HG03558 (cell line): ENCODE results near the gene TMUB1.

ENCODE experiments used
- ATAC-seq: cut with Tn5 transposase; IDR thresholded peaks from one replicate; pipeline ENCODE4 v1.9.1; 2021; ENCODE audit warnings: moderate number of reproducible peaks; ENCODE audit not compliant: unreplicated experiment; ENCODE audit errors: extremely low read depth

TMUB1 gene

DNA sequence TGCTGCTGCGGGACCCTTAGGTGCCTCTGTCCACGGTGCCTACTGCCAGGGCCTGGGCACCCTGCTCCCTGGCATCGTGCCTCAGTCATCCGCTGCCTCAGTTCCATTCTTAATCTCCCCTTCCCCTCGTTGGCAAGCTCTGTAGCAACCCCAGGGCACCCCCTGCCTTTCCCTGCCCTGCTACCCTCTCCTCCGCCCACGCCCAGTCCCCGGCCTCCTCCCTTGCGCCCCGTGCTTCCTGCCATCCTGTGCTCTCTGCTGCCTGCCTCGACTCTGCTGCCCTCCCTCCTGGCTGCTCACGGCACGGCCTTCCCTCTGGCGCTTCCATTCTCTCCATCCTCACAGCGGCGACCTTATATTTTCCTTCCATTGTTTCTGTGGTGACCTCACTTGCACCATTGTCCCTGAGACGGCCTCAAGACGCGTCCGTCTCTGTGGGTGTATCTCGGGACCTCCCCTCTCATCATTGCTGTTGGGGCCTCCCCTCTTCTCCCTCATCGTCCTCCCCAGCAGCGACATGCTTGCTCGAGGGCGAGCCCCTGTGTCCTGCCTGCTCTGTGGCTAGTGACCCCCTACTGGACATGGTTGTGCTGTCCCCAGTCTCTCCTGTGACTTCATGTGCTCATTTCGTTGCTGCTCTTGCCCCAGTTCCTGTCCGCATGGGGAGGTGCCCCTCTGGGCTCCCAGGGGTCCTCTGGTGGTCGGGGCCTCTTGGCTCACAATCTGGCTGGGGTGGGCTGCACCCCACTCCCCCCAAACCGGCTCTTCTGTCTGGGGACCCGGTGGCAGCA is 38.3 kb upstream of the TMUB1 start:
- no peak for ATAC-seq

GRCh38 chr7:151120896-151121295 is 37.6 kb upstream of the TMUB1 start:
- no peak for ATAC-seq

DNA sequence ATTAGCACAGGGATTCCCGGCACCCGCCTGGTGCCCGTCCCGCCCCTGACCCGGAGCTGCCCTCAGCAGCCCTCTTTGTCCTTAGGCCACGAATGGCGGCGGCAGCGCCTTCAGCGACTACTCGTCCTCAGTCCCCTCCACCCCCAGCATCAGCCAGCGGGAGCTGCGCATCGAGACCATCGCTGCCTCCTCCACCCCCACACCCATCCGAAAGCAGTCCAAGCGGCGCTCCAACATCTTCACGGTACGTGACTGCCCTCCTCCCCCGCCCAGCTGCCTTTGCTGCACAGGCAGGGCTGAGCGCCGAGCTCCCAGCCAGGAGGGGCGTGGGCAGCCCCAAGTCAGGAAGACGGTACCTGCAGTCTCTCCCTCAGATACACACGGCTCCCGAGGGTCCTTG is 36.6 kb upstream of the TMUB1 start:
- no peak for ATAC-seq

DNA sequence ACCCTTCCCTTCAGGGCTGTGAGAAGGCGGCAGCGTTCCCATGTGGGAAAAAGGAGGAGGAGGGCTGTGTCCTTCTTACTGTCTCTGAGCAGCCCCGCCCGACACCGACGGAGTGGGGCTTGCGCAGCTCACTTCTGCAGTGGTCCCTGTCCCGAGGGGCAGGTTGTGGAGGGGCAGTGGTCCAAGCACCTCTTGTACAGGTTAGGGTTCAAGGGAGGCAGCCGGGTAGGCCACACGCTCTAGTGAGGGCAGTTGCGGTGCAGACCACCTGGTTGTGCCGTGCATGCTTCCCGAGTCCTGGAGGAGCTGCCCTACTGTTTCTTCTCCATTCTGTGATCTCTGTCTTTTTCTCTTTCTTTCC is 35.7 kb upstream of the TMUB1 start:
- no peak for ATAC-seq

DNA sequence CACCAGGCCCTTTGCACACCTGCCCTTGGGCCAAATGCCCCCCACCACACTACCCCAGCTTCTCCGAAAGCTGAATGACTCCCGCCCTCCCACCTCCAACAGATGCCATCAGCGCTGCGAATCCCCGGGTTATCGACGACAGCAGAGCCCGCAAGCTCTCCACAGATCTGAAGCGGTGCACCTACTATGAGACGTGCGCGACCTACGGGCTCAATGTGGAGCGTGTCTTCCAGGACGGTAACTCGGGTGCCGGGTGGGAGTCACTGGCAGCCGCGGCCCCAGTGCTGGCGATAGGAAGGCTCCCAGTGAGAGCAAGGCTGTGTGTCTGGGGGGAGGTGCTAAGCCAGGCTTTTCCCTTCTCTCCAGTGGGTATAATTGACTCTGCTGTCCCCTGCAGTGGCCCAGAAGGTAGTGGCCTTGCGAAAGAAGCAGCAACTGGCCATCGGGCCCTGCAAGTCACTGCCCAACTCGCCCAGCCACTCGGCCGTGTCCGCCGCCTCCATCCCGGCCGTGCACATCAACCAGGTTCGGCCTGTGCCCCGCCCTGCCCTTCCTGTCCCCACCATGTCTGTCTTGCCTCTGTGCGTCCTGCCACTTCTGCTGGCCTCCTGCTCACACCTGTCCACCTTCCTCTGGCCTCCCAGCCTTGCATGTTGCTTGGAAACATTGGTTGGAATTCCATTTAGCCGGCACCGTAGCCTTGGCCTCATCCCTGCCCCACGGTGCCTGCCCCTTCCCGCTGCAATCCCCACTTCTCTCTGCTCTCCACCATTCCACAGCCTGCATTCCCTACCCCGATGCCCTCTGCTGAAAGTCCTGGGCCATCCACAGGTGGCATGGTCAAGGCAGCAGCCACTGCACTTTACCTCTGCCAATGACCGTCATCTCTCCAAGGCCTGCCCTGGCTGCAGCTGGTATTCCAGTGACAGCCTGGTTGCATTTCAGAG is 35.1 kb upstream of the TMUB1 start:
- ATAC-seq: no peak

DNA sequence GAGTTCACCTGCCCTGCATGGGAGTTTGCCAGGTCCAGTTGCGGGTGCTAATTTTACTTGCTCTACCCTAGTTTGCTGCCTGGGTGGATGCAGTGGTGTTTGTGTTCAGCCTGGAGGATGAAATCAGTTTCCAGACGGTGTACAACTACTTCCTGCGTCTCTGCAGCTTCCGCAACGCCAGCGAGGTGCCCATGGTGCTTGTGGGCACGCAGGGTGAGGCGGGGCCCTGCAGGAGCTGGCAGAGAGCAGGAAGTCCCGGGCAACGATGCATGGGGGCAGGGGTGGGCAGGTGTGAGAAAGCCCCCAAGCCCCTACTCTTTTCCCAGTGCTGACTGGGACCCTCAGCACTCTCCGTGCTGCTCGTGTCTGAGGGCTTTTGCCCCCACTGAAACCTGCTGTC is 34.3 kb upstream of the TMUB1 start:
- no peak for ATAC-seq

DNA sequence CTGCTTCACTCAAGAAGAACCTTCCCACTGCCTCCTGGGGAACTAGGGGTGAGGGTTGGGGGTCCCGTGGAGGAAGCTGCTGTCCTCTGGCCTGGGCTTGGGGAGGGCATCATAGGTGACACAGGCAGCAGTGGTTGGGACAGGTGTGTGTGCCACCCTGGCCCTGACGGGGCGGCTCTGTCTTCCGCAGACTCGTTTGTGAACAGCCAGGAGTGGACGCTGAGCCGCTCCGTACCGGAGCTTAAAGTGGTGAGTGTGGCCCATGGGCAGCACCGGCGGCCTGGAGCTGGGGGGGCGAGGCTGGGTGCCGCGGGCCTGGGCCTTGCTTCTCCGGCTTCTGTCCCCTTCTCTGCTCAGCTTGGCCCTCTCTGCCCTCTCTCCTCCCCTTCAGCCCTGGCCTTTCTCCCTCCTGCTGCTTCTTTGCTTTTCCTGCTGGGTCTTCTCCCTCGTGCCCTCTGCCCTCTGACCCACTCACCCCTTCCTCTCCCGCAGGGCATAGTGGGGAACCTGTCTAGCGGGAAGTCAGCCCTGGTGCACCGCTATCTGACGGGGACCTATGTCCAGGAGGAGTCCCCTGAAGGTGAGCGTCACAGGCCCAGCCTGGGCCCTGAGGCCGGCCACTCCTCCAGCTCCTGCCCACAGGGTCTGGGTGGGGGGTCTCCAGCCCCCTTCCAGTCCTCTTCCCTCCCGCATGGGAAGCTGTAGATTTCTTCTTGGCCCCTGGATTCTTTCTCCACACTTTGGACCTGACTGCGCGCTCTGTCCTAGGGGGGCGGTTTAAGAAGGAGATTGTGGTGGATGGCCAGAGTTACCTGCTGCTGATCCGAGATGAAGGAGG is 33.5 kb upstream of the TMUB1 start:
- ATAC-seq: no peak

DNA sequence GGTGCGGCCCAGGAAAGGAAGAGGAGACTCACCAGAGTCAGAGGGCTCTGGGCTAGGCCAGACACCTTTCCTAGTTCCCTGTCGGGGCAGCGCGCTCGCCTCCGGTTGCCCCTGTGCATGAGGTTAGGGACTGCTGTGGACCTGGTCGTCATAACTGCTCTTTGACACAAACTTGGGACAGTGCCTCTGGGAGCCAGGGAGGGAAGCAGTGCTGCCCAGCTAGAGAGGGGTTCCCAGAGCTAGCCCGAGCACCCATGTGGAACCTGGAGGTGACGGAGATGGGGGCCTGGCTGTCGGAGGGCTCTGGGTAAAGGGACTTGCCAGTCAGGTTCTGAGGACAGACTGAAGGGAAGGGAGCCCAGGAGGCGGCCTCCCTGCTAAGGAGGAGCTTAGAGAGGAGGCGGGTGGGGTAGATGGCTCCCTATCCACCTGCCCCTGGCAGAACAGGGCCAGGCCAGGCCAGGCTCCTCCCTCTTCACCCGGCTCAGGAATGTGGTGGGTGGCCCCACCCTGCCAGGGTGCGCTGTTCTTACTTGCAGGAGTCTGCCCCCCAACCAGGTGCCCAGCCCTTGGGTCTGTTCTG is 32.6 kb upstream of the TMUB1 start:
- ATAC-seq: no peak

- no peak for ATAC-seq
Observed at GRCh38 chr7:151115121-151115835, 32.0 kb upstream of the TMUB1 start.

GRCh38 chr7:151114151-151115090 is 31.1 kb upstream of the TMUB1 start:
- ATAC-seq: no peak

GRCh38 chr7:151113344-151114150 is 30.3 kb upstream of the TMUB1 start:
- no peak for ATAC-seq

- no peak for ATAC-seq
Observed at GRCh38 chr7:151110941-151111645, 27.8 kb upstream of the TMUB1 start.

DNA sequence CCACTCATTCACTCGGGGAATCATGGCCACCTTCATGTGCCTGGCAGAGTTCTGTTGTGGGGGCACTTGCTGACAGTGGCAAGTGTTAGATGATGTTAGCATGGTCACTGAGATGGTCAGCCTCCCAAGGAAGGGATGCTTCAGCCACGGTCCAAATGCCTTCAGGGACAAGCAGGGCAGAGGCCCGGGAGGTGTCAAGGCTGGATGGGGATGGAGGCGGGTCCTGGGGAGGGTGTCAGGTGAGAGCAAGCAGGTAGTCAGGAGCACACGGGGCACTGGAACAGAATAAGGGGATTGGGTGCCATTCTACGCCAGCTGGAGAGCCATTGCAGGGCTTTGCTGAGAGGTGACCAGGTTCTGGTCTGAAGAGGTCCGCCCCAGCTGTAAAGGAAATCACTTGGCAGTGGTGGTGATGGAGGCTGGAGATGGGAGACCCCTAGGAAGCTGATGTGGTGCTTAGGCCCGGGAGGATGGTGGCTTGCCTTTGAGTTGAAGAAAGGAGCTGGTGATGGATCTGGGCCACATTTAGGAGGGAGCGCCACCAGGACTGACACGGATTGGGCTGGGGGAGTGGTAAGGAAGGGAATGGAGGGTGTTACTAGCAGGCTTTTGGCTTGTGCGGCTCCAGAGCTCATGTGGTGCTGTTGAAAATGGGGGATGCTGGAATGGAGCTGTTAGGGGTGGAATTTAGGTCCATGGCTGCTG is 27.1 kb upstream of the TMUB1 start:
- no peak for ATAC-seq

GRCh38 chr7:151109094-151110048 is 26.1 kb upstream of the TMUB1 start:
- ATAC-seq: no peak

DNA sequence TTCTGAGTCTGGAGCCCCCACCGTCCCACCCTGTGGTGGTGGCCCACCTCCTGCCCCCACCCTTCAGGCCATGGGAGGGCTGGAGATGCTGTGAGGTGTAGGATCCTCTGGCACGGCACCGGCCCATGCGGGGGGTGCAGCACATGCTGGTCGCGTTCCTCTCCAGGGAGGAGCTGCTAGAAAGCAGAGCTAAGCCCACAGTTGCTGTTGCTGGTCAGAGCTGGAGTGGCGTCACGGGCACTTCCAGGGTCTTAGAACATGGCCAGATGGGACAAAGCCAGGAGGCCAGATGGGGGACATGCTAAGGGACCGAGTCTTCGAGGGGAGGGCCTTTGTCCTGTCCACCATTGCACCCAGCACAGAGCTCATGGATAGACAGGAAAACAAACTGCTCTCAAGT is 24.6 kb upstream of the TMUB1 start:
- no peak for ATAC-seq
